OCI-LY7 (cell line): ENCODE data around the gene FAM13C. TPM values are rescaled to one million over a fixed set of nuclear protein-coding genes. Genes with fewer than 3 reads are reported as not detected.

Source experiments
- BruUV-seq: library from RNA; stranded (reverse); fragments of 400-500 nt; replicated peaks from 2 replicates; lab custom pipeline; 2021; lab: Mats Ljungman, UMichigan
- CTCF ChIA-PET: fragments of 300-600 bp; sonication (Branson Sonifier 250); formaldehyde crosslinking; loops from one replicate; lab custom pipeline; 2022; ENCODE audit warnings: antibody characterized with exemption; ENCODE audit not compliant: unreplicated experiment; lab: Charles Lee
- POLR2A ChIA-PET: fragments of 300-600 bp; sonication (Branson Sonifier 250); formaldehyde crosslinking; loops from one replicate; lab custom pipeline; 2022; ENCODE audit warnings: antibody characterized with exemption; lab: Charles Lee
- DNase-seq: peaks from one replicate; pipeline ENCODE4 v3.0.0-alpha.2; 2015; ENCODE audit warnings: low spot score
- H2AFZ ChIP-seq: fragments of 200-600 bp; sonication (generic), shearing (Covaris generic); 2 replicates; pipeline ENCODE4 v1.6.1; 2014; ENCODE audit warnings: mild to moderate bottlenecking, antibody characterized with exemption, low read length, moderate library complexity
- H3K27ac ChIP-seq: fragments of 200-600 bp; sonication (generic); 2 replicates; pipeline ENCODE4 v1.5.1; 2014; ENCODE audit warnings: mixed run types, low read depth, mild to moderate bottlenecking, moderate library complexity, low read length, inconsistent platforms; ENCODE audit not compliant: poor library complexity, severe bottlenecking
- H3K36me3 ChIP-seq: fragments of 200-600 bp; sonication (generic); 2 replicates; pipeline ENCODE4 v1.6.1; 2014; ENCODE audit warnings: mild to moderate bottlenecking, antibody characterized with exemption, low read length, moderate library complexity, mixed read lengths; ENCODE audit not compliant: insufficient read depth
- H3K4me1 ChIP-seq: fragments of 200-600 bp; sonication (generic); 2 replicates; pipeline ENCODE4 v1.5.1; 2014; ENCODE audit warnings: mild to moderate bottlenecking, low read length; ENCODE audit not compliant: insufficient read depth, poor library complexity, severe bottlenecking
- H3K4me2 ChIP-seq: fragments of 200-600 bp; sonication (generic); 2 replicates; pipeline ENCODE4 v1.6.1; 2014; ENCODE audit warnings: mild to moderate bottlenecking, low read length
- H3K4me3 ChIP-seq: fragments of 200-600 bp; sonication (generic); 2 replicates; pipeline ENCODE4 v1.5.1; 2014; ENCODE audit warnings: mild to moderate bottlenecking, low read depth, low read length; ENCODE audit not compliant: poor library complexity, severe bottlenecking
- H3K79me2 ChIP-seq: fragments of 200-600 bp; sonication (generic); 2 replicates; pipeline ENCODE4 v1.6.1; 2016; ENCODE audit warnings: low read depth, mild to moderate bottlenecking, low read length, moderate library complexity, mixed read lengths; ENCODE audit not compliant: insufficient read depth
- H3K9me2 ChIP-seq: fragments of 200-600 bp; sonication (generic); 2 replicates; pipeline ENCODE4 v1.6.1; 2016; ENCODE audit warnings: mild to moderate bottlenecking, low read length, mixed read lengths; ENCODE audit not compliant: insufficient read depth
- H3K9me3 ChIP-seq: fragments of 200-600 bp; sonication (generic); 2 replicates; pipeline ENCODE4 v1.6.1; 2014; ENCODE audit warnings: mild to moderate bottlenecking, mixed run types, low read length, mixed read lengths
- H4K20me1 ChIP-seq: fragments of 200-600 bp; sonication (generic); 2 replicates; pipeline ENCODE4 v1.6.1; 2014; ENCODE audit warnings: mild to moderate bottlenecking, antibody characterized with exemption, low read length, moderate library complexity, mixed read lengths; ENCODE audit not compliant: insufficient read depth
- CTCF ChIP-seq: fragments of 200-600 bp; sonication (generic); conservative IDR thresholded peaks from 2 replicates; pipeline ENCODE4 v1.5.1; 2014; ENCODE audit warnings: mild to moderate bottlenecking, antibody characterized with exemption, low read length, moderate library complexity, mixed read lengths
- EZH2phosphoT487 ChIP-seq: fragments of 200-600 bp; sonication (generic); IDR thresholded peaks from 2 replicates; pipeline ENCODE4 v1.6.1; 2018; ENCODE audit warnings: low read depth, borderline replicate concordance, mild to moderate bottlenecking, mixed run types, antibody characterized with exemption, low read length, moderate library complexity, mixed read lengths
- intact Hi-C: fragments of 100-400 bp; cut with micrococcal nuclease; formaldehyde crosslinking; loops from one replicate; pipeline ENCODE4 v1.10.0; 2022; ENCODE audit not compliant: unreplicated experiment
- total RNA-seq, 2 experiments: library from RNA; depleted of rRNA in 1 of 2; stranded (reverse); fragments of >200 nt in 1 of 2; shearing (Covaris generic) in 1 of 2; gene quantifications; 2 replicates each; pipeline ENCODE4 v1.2.3, GENCODE V29; 2014 to 2022

The FAM13C gene
- total RNA-seq, 2 experiments from 2014 or later = not detected

- no peaks in the 10 kb centered on the region for H3K79me2 ChIP-seq
- no TSS peak for BruUV-seq
Measured at GRCh38 chr10:59397961-59398360, 35.6 kb upstream of the FAM13C start.

GRCh38 chr10:59395984-59396383 is 33.6 kb upstream of the FAM13C start:
- H3K4me3 ChIP-seq = no peak overlapping the region
- no peaks in the 10 kb centered on the region for H3K36me3 ChIP-seq
- intact Hi-C loops = no loop called here
- ChIA-PET CTCF (no interaction called here), POLR2A (no interaction called here)
- H3K79me2 ChIP-seq = no peaks in the 10 kb centered on the region
- H2AFZ ChIP-seq = no peak overlapping the region
- no peak for DNase-seq
- no peak overlapping the region for H3K4me2 ChIP-seq
- TF ChIP-seq CTCF = no peak
- TF ChIP-seq EZH2phosphoT487 = no peak
- no peaks in the 10 kb centered on the region for H4K20me1 ChIP-seq
- H3K27ac ChIP-seq = no peak overlapping the region
- H3K9me2 ChIP-seq = no peaks in the 10 kb centered on the region
- BruUV-seq = no TSS peak
- H3K9me3 ChIP-seq = no peaks in the 10 kb centered on the region
- H3K4me1 ChIP-seq = no peaks in the 10 kb centered on the region

More at GRCh38 chr10:59397961-59398360, 35.6 kb upstream of the FAM13C start:
- no peak overlapping the region for H3K27ac ChIP-seq
- H3K9me3 ChIP-seq = no peaks in the 10 kb centered on the region
- no peaks in the 10 kb centered on the region for H4K20me1 ChIP-seq
- POLR2A ChIA-PET = interaction anchor here (0.7 kb wide), 1 partner anchor 108 kb away, joined by 3 read pairs; no protein-coding TSS in a partner anchor
- no peak overlapping the region for H3K4me2 ChIP-seq
- H3K36me3 ChIP-seq = no peaks in the 10 kb centered on the region
- no peaks in the 10 kb centered on the region for H3K4me1 ChIP-seq
- TF ChIP-seq CTCF = no peak
- no peak for TF ChIP-seq EZH2phosphoT487
- CTCF ChIA-PET = no interaction called here
- intact Hi-C loops = no loop called here
- no peak for DNase-seq
- H3K4me3 ChIP-seq = no peak overlapping the region
- no peaks in the 10 kb centered on the region for H3K9me2 ChIP-seq
- H2AFZ ChIP-seq = no peak overlapping the region

GRCh38 chr10:59393349-59393748 is 31.0 kb upstream of the FAM13C start:
- H3K4me1 ChIP-seq = no peaks in the 10 kb centered on the region
- intact Hi-C loops = no loop called here
- no peak for TF ChIP-seq EZH2phosphoT487
- TF ChIP-seq CTCF = no peak
- H3K27ac ChIP-seq = no peak overlapping the region
- no peaks in the 10 kb centered on the region for H3K9me2 ChIP-seq
- no peak overlapping the region for H3K4me3 ChIP-seq
- H3K79me2 ChIP-seq = no peaks in the 10 kb centered on the region
- ChIA-PET CTCF (no interaction called here), POLR2A (interaction anchor here (0.5 to 1.8 kb wide), 3 partner anchors 10 to 683 kb away, joined by 3 to 4 read pairs (median 3); no protein-coding TSS in a partner anchor)
- no peak overlapping the region for H3K4me2 ChIP-seq
- H4K20me1 ChIP-seq = no peaks in the 10 kb centered on the region
- H3K36me3 ChIP-seq = no peaks in the 10 kb centered on the region
- no peak for DNase-seq
- no TSS peak for BruUV-seq
- H3K9me3 ChIP-seq = no peaks in the 10 kb centered on the region
- no peak overlapping the region for H2AFZ ChIP-seq
